HepG2 (cell line): ENCODE data around the gene GMCL2. TPM values are rescaled to one million over a fixed set of nuclear protein-coding genes. Genes with fewer than 3 reads are reported as not detected.

Source experiments
- ATAC-seq: fragments of 200-7000 bp; cut with Tn5 transposase; 3 replicates; pipeline ENCODE4 v1.9.1; 2020; ENCODE audit warnings: mild to moderate bottlenecking, moderate library complexity
- BruUV-seq: library from RNA; stranded (reverse); fragments of 400-500 nt; replicated peaks from 2 replicates; lab custom pipeline; 2021; lab: Mats Ljungman, UMichigan
- CTCF ChIA-PET: fragments of 300-600 bp; formaldehyde crosslinking; extraction: SDS; loops from one replicate; lab custom pipeline; 2021; ENCODE audit warnings: low total read pairs, inconsistent platforms, low intra/inter-chr PET ratio; lab: Yijun Ruan, JAX
- POLR2A ChIA-PET: fragments of 350-600 bp; sonication (Branson Sonifier 250); formaldehyde crosslinking; loops from one replicate; lab custom pipeline; 2020; ENCODE audit warnings: antibody characterized with exemption, inconsistent platforms; lab: Yijun Ruan, JAX
- DNase-seq: peaks from one replicate; pipeline ENCODE4 v3.0.0-alpha.2; 2015; ENCODE audit warnings: low spot score
- FAIRE-seq: peaks from 3 replicates; lab custom pipeline; 2011; peaks lifted over from hg19 to GRCh38; lab: Jason Lieb, UNC
- H2AFZ ChIP-seq: one replicate; pipeline ENCODE4 v1.6.1; 2011; ENCODE audit warnings: low read length, inconsistent platforms
- H3K27ac ChIP-seq: fragments of 300-600 bp; 3 replicates; pipeline ENCODE4 v1.8.0; 2011; ENCODE audit warnings: mixed run types, mild to moderate bottlenecking, mixed read lengths, low read length, inconsistent platforms; ENCODE audit not compliant: insufficient read depth; ENCODE audit errors: extremely low read length
- H3K27me3 ChIP-seq, 2 experiments: fragments of 200-600 bp in 1 of 2; 2 replicates in 1 of 2; 3 replicates in 1 of 2; pipeline versions ENCODE4 v1.6.0 to v1.8.0; 2011; ENCODE audit warnings: low read length in 2 of 2, mild to moderate bottlenecking in 2 of 2, moderate library complexity in 2 of 2, inconsistent platforms in 1 of 2; ENCODE audit not compliant: insufficient read depth in 2 of 2, control insufficient read depth in 1 of 2
- H3K36me3 ChIP-seq, 2 experiments: fragments of 200-600 bp in 1 of 2; replicated peaks in 1 of 2; 2 replicates in 1 of 2; 3 replicates in 1 of 2; pipeline versions ENCODE4 v1.5.1 to v1.8.0; 2011; ENCODE audit warnings: low read length in 2 of 2, inconsistent platforms in 1 of 2; ENCODE audit not compliant: insufficient read depth in 2 of 2, control insufficient read depth in 1 of 2
- H3K4me1 ChIP-seq: 2 replicates; pipeline ENCODE4 v1.5.1; 2012; ENCODE audit warnings: low read length, inconsistent platforms; ENCODE audit not compliant: insufficient read depth
- H3K4me2 ChIP-seq: 2 replicates; pipeline ENCODE4 v1.6.0; 2011; ENCODE audit warnings: low read depth, low read length, inconsistent platforms
- H3K4me3 ChIP-seq, 3 experiments: fragments of 200-600 bp in 1 of 3; sonication (generic), shearing (Covaris generic) in 1 of 3; replicated peaks in 1 of 3; 2 replicates each; pipeline ENCODE4 v1.5.1; 2011 to 2016; ENCODE audit warnings: low read length in 3 of 3, inconsistent platforms in 2 of 3, low read depth in 2 of 3, mild to moderate bottlenecking in 2 of 3, control low read depth in 1 of 3, mixed read lengths in 1 of 3; ENCODE audit not compliant: insufficient read depth in 1 of 3
- H3K79me2 ChIP-seq: one replicate; pipeline ENCODE4 v1.6.1; 2011; ENCODE audit warnings: low read length, inconsistent platforms; ENCODE audit not compliant: insufficient read depth
- H3K9ac ChIP-seq: 2 replicates; pipeline ENCODE4 v1.6.0; 2011; ENCODE audit warnings: mild to moderate bottlenecking, low read depth, low read length, inconsistent platforms; ENCODE audit not compliant: insufficient read depth
- H3K9me3 ChIP-seq: 2 replicates; pipeline ENCODE4 v1.5.1; 2012; ENCODE audit warnings: mild to moderate bottlenecking, low read length
- H4K20me1 ChIP-seq: 2 replicates; pipeline ENCODE4 v1.6.0; 2011; ENCODE audit warnings: inconsistent platforms, mild to moderate bottlenecking, low read length, moderate library complexity; ENCODE audit not compliant: insufficient read depth
- MEIS1 ChIP-seq: sonication (generic); formaldehyde crosslinking; IDR thresholded peaks from 2 replicates; pipeline ENCODE4 v1.9.0; 2021; ENCODE audit warnings: mild to moderate bottlenecking, missing genetic modification reagents, moderate library complexity, borderline replicate concordance
- MLX ChIP-seq: IDR thresholded peaks from 2 replicates; pipeline ENCODE4 v1.6.1; 2016
- RARG ChIP-seq: sonication (generic); formaldehyde crosslinking; IDR thresholded peaks from 2 replicates; pipeline ENCODE4 v1.4.0; 2020; ENCODE audit warnings: low read depth, mild to moderate bottlenecking, missing genetic modification reagents
- SIN3B ChIP-seq: fragments of 150-350 bp; IDR thresholded peaks from 2 replicates; pipeline ENCODE4 v1.6.1; 2014; ENCODE audit warnings: low read length
- USF2 ChIP-seq, 2 experiments: sonication (generic) in 1 of 2; formaldehyde crosslinking in 1 of 2; IDR thresholded peaks; 2 replicates each; pipeline versions ENCODE4 v1.5.1 to v1.6.1; 2011 to 2020; ENCODE audit warnings: borderline replicate concordance in 1 of 2, low read depth in 1 of 2, low read length in 1 of 2, mild to moderate bottlenecking in 1 of 2, missing genetic modification reagents in 1 of 2, moderate library complexity in 1 of 2
- ZFP62 ChIP-seq: sonication (generic); formaldehyde crosslinking; IDR thresholded peaks from 2 replicates; pipeline ENCODE4 v1.4.0; 2020; ENCODE audit warnings: missing genetic modification reagents
- ZNF232 ChIP-seq: sonication (generic); formaldehyde crosslinking; IDR thresholded peaks from 2 replicates; pipeline ENCODE4 v1.4.0; 2020; ENCODE audit warnings: missing genetic modification reagents, borderline replicate concordance
- ZNF343 ChIP-seq: sonication (generic); formaldehyde crosslinking; IDR thresholded peaks from 2 replicates; pipeline ENCODE4 v1.4.0; 2020; ENCODE audit warnings: mild to moderate bottlenecking, missing genetic modification reagents
- WGBS: methylation state at CpG from one replicate; pipeline ENCODE4 v1.1.6; 2017; ENCODE audit warnings: low lambda C conversion rate; 5-methylcytosine and 5-hydroxymethylcytosine counted together
- in situ Hi-C: cut with HindIII; loops from 2 replicates; pipeline ENCODE4 v1.10.0; 2017; ENCODE audit warnings: low pct_unique_long_range_greater_than_20kb; ENCODE audit not compliant: extremely low pct_ligation_motif_present
- intact Hi-C: fragments of 100-400 bp; cut with micrococcal nuclease; formaldehyde crosslinking; loops from one replicate; pipeline ENCODE4 v1.10.0; 2022; ENCODE audit not compliant: unreplicated experiment
- polyA plus RNA-seq, 8 experiments: library from polyadenylated mRNA; depleted of rRNA in 3 of 8; stranded (reverse) in 7 of 8; unstranded in 1 of 8; fragments of >200 nt; fragmentation: Illumina TruSeq in 4 of 8; extraction: Trizol in 4 of 8; gene quantifications; 2 replicates each; pipeline versions ENCODE4 v1.2.1 to v1.2.3, GENCODE V29; 2011 to 2016; ENCODE audit warnings: low read depth in 4 of 8, missing spikeins in 1 of 8, mixed read lengths in 1 of 8; ENCODE audit not compliant: insufficient read depth in 1 of 8
- total RNA-seq, 5 experiments: library from RNA; depleted of rRNA; stranded (reverse); fragments of >200 nt; fragmentation: Illumina TruSeq; extraction: Trizol; gene quantifications; 2 replicates each; pipeline ENCODE4 v1.2.3, GENCODE V29; 2016; ENCODE audit warnings: low read depth in 1 of 5
- TF ChIP-seq, protein P1 (sequence below): sonication (generic); formaldehyde crosslinking; IDR thresholded peaks from 2 replicates; pipeline ENCODE4 v1.5.0; 2020; ENCODE audit warnings: missing genetic modification reagents
- TF ChIP-seq, protein P2 (sequence below): fragments of 450-650 bp; IDR thresholded peaks from 2 replicates; pipeline ENCODE4 v1.6.1; 2016
- TF ChIP-seq, protein P3 (sequence below): sonication (generic); formaldehyde crosslinking; IDR thresholded peaks from 2 replicates; pipeline ENCODE4 v1.4.0; 2020; ENCODE audit warnings: missing genetic modification reagents, borderline replicate concordance

GMCL2 gene
- total and polyA plus RNA-seq, 2 of the 13 experiments (the other 11 are each of a cell fraction or from before 2014, with no cell fraction given): 0.03 TPM; not detected in 1

GRCh38 chr5:178236679-178237078 lies 49.5 kb upstream of the GMCL2 start:
- H3K79me2 ChIP-seq: peaks cover 4% of the 10 kb centered on the region
- 2% methylated on average over 4 of the region's 4 CpGs for WGBS
- H3K9ac ChIP-seq: no peak overlapping the region
- no peaks in the 10 kb centered on the region; a peak in 1 of 5 replicates for H3K36me3 ChIP-seq
- H3K27me3 ChIP-seq: no peaks in the 10 kb centered on the region; a peak in 1 of 5 replicates
- FAIRE-seq: no peak
- H4K20me1 ChIP-seq: no peaks in the 10 kb centered on the region
- TF ChIP-seq ZFP62 (no peak), USF2 (IDR thresholded peaks at IDR 0.05; ENCODE audit: low read depth, low read length) (peak; percentile 80), USF2 (CRISPR knock-in tag; IDR thresholded peaks at IDR 0.05; ENCODE audit: borderline replicate concordance) (peak; percentile 58; the same call in 1 of the 2 replicates), SIN3B (no peak), RARG (no peak), ZNF343 (no peak), MLX (CRISPR knock-in tag) (no peak), MEIS1 (CRISPR knock-in tag) (no peak), ZNF232 (CRISPR knock-in tag) (no peak)
- TF ChIP-seq, protein P1, sequence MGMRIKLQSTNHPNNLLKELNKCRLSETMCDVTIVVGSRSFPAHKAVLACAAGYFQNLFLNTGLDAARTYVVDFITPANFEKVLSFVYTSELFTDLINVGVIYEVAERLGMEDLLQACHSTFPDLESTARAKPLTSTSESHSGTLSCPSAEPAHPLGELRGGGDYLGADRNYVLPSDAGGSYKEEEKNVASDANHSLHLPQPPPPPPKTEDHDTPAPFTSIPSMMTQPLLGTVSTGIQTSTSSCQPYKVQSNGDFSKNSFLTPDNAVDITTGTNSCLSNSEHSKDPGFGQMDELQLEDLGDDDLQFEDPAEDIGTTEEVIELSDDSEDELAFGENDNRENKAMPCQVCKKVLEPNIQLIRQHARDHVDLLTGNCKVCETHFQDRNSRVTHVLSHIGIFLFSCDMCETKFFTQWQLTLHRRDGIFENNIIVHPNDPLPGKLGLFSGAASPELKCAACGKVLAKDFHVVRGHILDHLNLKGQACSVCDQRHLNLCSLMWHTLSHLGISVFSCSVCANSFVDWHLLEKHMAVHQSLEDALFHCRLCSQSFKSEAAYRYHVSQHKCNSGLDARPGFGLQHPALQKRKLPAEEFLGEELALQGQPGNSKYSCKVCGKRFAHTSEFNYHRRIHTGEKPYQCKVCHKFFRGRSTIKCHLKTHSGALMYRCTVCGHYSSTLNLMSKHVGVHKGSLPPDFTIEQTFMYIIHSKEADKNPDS (CRISPR knock-in tag): no peak
- TF ChIP-seq, protein P2, sequence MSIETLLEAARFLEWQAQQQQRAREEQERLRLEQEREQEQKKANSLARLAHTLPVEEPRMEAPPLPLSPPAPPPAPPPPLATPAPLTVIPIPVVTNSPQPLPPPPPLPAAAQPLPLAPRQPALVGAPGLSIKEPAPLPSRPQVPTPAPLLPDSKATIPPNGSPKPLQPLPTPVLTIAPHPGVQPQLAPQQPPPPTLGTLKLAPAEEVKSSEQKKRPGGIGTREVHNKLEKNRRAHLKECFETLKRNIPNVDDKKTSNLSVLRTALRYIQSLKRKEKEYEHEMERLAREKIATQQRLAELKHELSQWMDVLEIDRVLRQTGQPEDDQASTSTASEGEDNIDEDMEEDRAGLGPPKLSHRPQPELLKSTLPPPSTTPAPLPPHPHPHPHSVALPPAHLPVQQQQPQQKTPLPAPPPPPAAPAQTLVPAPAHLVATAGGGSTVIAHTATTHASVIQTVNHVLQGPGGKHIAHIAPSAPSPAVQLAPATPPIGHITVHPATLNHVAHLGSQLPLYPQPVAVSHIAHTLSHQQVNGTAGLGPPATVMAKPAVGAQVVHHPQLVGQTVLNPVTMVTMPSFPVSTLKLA: peak; percentile 96
- TF ChIP-seq, protein P3, sequence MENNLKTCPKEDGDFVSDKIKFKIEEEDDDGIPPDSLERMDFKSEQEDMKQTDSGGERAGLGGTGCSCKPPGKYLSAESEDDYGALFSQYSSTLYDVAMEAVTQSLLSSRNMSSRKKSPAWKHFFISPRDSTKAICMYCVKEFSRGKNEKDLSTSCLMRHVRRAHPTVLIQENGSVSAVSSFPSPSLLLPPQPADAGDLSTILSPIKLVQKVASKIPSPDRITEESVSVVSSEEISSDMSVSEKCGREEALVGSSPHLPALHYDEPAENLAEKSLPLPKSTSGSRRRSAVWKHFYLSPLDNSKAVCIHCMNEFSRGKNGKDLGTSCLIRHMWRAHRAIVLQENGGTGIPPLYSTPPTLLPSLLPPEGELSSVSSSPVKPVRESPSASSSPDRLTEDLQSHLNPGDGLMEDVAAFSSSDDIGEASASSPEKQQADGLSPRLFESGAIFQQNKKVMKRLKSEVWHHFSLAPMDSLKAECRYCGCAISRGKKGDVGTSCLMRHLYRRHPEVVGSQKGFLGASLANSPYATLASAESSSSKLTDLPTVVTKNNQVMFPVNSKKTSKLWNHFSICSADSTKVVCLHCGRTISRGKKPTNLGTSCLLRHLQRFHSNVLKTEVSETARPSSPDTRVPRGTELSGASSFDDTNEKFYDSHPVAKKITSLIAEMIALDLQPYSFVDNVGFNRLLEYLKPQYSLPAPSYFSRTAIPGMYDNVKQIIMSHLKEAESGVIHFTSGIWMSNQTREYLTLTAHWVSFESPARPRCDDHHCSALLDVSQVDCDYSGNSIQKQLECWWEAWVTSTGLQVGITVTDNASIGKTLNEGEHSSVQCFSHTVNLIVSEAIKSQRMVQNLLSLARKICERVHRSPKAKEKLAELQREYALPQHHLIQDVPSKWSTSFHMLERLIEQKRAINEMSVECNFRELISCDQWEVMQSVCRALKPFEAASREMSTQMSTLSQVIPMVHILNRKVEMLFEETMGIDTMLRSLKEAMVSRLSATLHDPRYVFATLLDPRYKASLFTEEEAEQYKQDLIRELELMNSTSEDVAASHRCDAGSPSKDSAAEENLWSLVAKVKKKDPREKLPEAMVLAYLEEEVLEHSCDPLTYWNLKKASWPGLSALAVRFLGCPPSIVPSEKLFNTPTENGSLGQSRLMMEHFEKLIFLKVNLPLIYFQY: no peak
- in situ Hi-C loops (no loop called here), intact Hi-C loops (no loop called here)
- H3K4me1 ChIP-seq: peaks cover 55% of the 10 kb centered on the region
- no TSS peak for BruUV-seq
- POLR2A ChIA-PET: no interaction called here
- H2AFZ ChIP-seq: no peak overlapping the region
- CTCF ChIA-PET: no interaction called here
- no peak overlapping the region for H3K27ac ChIP-seq
- DNase-seq: peak; percentile 31
- H3K4me2 ChIP-seq: peak overlapping the region; percentile 51; the same call in 1 of the 2 replicates
- H3K9me3 ChIP-seq: no peaks in the 10 kb centered on the region
- H3K4me3 ChIP-seq: no peak overlapping the region
- no peak for ATAC-seq
